T-helper 2 cell treated with Interferon-gamma antibody and Interleukin-4, amounts not matched to agents 5 μg/mL and 100 μg/mL, for 36 hours (primary cell): Measurements from ENCODE around the gene RABGEF1.
"Not testable (repeated sequence)": the region's sequence is repeated elsewhere in the genome, so short reads cannot be mapped to it uniquely, and the experiment has no call there.

Experiments
- DNase-seq: peaks from one replicate; pipeline ENCODE4 v3.0.0; 2021; ENCODE audit warnings: low spot score
- H3K27ac Mint-ChIP-seq: one replicate; pipeline ENCODE4 v1.8.0; 2021; ENCODE audit warnings: mild to moderate bottlenecking, mixed read lengths
- H3K27me3 Mint-ChIP-seq: one replicate; pipeline ENCODE4 v1.8.0; 2021; ENCODE audit warnings: low read depth, mixed read lengths
- H3K36me3 Mint-ChIP-seq: one replicate; pipeline ENCODE4 v1.8.0; 2021; ENCODE audit warnings: low read depth, mixed read lengths
- H3K4me1 Mint-ChIP-seq: one replicate; pipeline ENCODE4 v1.8.0; 2021; ENCODE audit warnings: low read depth, mixed read lengths
- H3K4me3 Mint-ChIP-seq: one replicate; pipeline ENCODE4 v1.8.0; 2022; ENCODE audit warnings: mild to moderate bottlenecking, moderate library complexity, mixed read lengths
- H3K9me3 Mint-ChIP-seq: one replicate; pipeline ENCODE4 v1.8.0; 2021; ENCODE audit warnings: mixed read lengths

The RABGEF1 gene

GRCh38 chr7:66740302-66740979 lies at the start of gene RABGEF1:
TSS of gene RABGEF1 (plus strand) at chr7:66740733. CDS start at chr7:66771900, 31,167 bp downstream.
- H3K4me1 Mint-ChIP-seq = peaks cover 11% of the 10 kb centered on the region
- H3K4me3 Mint-ChIP-seq = peak within 1 kb of the TSS; percentile 96
- peak within 1 kb of the TSS; percentile 96 for H3K27ac Mint-ChIP-seq
- peaks cover 11% of the 10 kb centered on the region for H3K9me3 Mint-ChIP-seq
- DNase-seq = peak; percentile 97
- peaks cover 21% of the 10 kb centered on the region for H3K36me3 Mint-ChIP-seq
- no peaks in the 10 kb centered on the region for H3K27me3 Mint-ChIP-seq

DNA sequence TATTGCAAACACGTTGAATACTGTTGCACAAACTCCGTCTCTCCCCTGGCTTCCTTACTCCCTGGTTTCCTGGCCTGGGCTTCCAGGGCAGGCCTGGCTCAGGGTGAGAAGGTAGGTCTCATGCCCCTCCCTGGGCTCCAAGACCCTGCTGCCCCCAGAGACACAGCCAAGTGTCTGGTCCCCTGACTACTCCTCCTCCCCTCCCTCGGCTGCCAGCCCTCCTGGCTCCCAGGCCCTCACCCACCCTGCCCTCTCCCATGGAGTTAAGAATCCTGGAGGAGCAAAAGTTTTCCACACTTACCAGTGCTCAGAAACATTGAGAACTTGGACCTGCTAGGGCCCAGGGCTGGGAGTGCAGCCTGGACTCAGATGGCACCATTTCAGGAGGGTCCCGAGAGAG lies 47.2 kb upstream of the RABGEF1 start:
- peaks cover 2% of the 10 kb centered on the region for H3K36me3 Mint-ChIP-seq
- H3K9me3 Mint-ChIP-seq = peaks cover 3% of the 10 kb centered on the region
- no peaks in the 10 kb centered on the region for H3K4me1 Mint-ChIP-seq
- H3K27me3 Mint-ChIP-seq = no peaks in the 10 kb centered on the region
- DNase-seq = no peak
- H3K4me3 Mint-ChIP-seq = no peak overlapping the region
- H3K27ac Mint-ChIP-seq = no peak overlapping the region

DNA sequence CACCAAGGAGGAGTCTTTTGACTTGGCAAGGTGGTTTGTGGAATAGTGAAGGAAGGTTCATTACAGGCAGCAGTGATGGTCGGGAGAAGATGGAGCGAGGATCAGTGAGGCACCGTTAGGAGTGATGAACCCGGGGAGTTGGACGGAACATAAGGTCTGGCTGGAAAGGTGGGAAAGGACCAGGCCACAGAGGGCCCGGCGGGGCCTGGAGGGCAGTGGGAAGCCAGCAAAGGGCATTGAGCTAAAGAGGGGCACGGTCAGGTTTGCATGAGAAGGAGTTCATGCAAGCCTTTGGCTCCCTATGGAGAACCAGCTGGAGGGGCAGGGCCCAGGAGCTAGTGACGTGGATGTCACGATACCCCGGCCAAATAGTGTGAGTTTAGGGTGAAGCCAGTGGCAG lies 46.2 kb upstream of the RABGEF1 start:
- no peaks in the 10 kb centered on the region for H3K27me3 Mint-ChIP-seq
- DNase-seq = no peak
- H3K4me3 Mint-ChIP-seq = no peak overlapping the region
- no peak overlapping the region for H3K27ac Mint-ChIP-seq
- H3K4me1 Mint-ChIP-seq = no peaks in the 10 kb centered on the region
- H3K9me3 Mint-ChIP-seq = no peaks in the 10 kb centered on the region
- no peaks in the 10 kb centered on the region for H3K36me3 Mint-ChIP-seq

DNA sequence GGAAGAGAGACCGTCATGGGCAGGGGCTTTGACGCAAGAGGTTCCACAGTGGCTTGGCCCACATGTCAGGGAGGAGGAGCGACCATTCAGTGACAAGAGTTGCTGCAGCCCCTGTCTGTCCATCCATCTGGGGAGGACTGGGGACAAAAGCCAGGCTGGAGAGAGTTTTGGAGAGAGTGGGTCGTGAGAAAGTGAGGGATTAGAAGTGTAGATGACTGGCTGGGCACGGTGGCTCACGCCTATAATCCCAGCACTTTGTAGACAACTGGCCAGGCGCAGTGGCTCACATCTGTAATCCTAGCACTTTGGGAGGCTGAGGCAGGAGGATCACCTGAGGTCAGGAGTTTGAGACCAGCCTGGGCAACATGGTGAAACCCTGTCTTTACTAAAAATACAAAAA lies 45.1 kb upstream of the RABGEF1 start:
- not testable (repeated sequence) for DNase-seq, H3K36me3 Mint-ChIP-seq, H3K27me3 Mint-ChIP-seq, H3K27ac Mint-ChIP-seq, H3K4me1 Mint-ChIP-seq, H3K9me3 Mint-ChIP-seq, H3K4me3 Mint-ChIP-seq

- H3K9me3 Mint-ChIP-seq, H3K27me3 Mint-ChIP-seq, H3K36me3 Mint-ChIP-seq, DNase-seq, H3K4me1 Mint-ChIP-seq, H3K4me3 Mint-ChIP-seq, H3K27ac Mint-ChIP-seq: not testable (repeated sequence)
Measured at GRCh38 chr7:66696134-66696533, 44.4 kb upstream of the RABGEF1 start.

DNA sequence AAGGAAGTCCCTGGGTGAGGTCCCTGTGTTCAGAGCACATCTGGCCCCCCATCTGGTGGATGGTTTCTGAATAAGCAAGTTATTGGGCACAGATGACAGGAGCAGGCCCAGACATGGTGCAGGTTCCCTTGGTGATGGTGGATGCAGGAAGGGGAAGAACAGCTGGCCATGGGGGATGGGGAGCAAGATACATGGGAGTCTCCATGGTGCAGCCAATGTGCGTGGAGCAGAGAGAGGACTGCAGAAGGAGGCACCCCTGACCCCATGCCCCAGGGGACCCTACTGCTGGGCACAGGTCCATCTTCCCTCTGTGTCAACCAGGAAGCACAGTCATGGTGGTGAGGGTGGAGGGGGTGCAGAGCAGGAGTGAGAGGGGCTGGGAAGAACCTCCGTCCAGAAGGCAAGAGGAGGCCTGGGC lies 43.8 kb upstream of the RABGEF1 start:
- Mint-ChIP-seq H3K36me3 (no peaks in the 10 kb centered on the region), H3K9me3 (no peaks in the 10 kb centered on the region), H3K4me3 (no peak overlapping the region), H3K27me3 (no peaks in the 10 kb centered on the region), H3K4me1 (no peaks in the 10 kb centered on the region), H3K27ac (no peak overlapping the region)
- no peak for DNase-seq

DNA sequence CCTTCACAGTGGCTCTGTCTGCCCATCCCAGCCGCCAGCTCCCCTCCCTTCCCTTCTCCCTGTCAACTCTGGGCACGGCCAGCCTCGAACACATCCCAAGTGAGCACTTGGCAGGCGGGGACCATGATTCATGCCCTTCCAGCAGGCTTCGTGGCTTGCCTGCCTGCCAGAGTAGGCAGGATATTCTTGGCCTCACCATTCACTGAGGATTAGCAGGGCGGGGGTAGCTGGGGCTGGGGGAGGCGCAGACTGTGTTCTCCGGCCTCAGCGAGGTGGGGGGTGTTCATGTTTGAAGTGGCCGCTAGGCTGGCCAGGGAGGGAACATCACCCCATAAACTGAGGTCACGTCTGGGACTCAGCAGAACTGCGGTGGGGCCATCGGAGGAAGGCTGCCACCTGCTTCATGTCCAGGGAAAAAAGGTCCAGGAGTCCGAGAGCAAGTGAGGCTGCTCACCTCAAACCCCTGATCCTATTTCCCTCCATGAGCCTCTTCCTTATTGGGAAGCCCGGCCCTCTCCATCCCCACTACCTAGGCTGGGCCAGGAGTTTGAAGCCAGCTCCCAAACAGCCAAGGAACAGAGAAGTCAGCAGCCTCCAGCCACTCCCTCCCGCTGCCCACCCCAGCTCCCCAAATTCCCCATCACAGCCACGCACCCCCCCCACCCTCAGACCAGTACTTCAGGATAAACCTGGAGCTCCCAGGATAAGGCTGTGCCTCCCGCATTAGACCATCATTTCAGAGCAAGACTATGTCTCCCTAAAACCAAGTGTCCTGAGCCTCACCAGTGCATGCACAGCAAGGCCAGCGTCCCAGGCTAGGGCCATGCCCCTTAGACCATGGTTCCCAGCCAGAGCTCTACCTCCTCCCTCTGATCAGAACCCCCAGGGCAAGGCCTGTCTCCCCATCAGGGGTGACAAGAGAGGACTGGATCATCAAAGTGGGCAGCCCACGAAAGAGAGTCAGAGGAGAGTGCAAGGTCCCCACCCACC lies 42.8 kb upstream of the RABGEF1 start:
- DNase-seq = no peak
- Mint-ChIP-seq H3K9me3 (no peaks in the 10 kb centered on the region), H3K27ac (no peak overlapping the region), H3K27me3 (no peaks in the 10 kb centered on the region), H3K4me1 (no peaks in the 10 kb centered on the region), H3K4me3 (no peak overlapping the region), H3K36me3 (no peaks in the 10 kb centered on the region)

GRCh38 chr7:66698652-66699205 lies 41.8 kb upstream of the RABGEF1 start:
- Mint-ChIP-seq H3K27ac (no peak overlapping the region), H3K4me3 (no peak overlapping the region), H3K27me3 (no peaks in the 10 kb centered on the region), H3K9me3 (no peaks in the 10 kb centered on the region), H3K36me3 (no peaks in the 10 kb centered on the region), H3K4me1 (no peaks in the 10 kb centered on the region)
- DNase-seq = no peak

DNA sequence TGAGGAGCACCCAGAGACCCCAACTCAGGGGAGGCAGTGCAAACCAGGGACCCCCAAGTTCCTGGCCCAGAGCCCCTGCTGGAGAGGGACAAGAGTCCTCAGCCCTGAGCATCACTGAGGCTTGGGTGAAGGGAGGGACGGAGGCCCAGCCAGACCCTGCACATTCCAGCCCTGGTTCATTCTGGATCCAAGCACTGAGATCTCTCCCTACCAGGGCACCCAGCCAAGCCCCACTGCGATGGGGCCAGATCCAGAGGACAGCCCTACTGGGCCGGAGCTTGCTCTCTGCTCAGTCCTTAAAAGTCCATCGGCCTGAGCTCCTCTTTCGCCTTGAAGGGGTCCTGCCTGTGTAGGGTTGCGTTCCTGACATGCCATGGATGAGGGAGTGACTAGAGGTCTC lies 40.5 kb upstream of the RABGEF1 start:
- no peak overlapping the region for H3K27ac Mint-ChIP-seq
- no peaks in the 10 kb centered on the region for H3K36me3 Mint-ChIP-seq
- no peaks in the 10 kb centered on the region for H3K4me1 Mint-ChIP-seq
- no peak for DNase-seq
- H3K4me3 Mint-ChIP-seq = no peak overlapping the region
- H3K9me3 Mint-ChIP-seq = no peaks in the 10 kb centered on the region
- no peaks in the 10 kb centered on the region for H3K27me3 Mint-ChIP-seq

GRCh38 chr7:66700633-66701131 lies 39.9 kb upstream of the RABGEF1 start:
- Mint-ChIP-seq H3K27ac (no peak overlapping the region), H3K4me1 (no peaks in the 10 kb centered on the region), H3K36me3 (no peaks in the 10 kb centered on the region), H3K4me3 (no peak overlapping the region), H3K9me3 (no peaks in the 10 kb centered on the region), H3K27me3 (no peaks in the 10 kb centered on the region)
- DNase-seq = no peak

DNA sequence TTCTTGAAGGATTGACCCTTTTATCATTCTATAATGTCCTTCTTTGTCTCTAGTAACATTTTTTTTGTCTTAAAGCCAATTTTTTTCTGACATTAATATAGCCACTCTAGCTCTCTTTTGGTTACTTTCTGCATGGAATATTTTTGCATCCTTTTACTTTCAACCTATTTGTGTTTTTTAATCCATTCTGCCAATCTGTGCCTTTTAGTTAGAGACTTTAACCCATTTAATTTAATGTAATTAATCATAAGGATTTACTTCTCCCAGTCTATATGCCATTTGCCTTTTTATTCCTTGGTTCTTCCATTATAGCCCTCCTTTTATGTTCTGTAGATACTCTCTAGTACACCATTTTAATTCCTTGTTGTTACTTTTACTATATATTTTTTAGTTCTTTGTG lies 32.7 kb upstream of the RABGEF1 start:
- no peak overlapping the region for H3K27ac Mint-ChIP-seq
- H3K36me3 Mint-ChIP-seq = peaks cover 2% of the 10 kb centered on the region

GRCh38 chr7:66710752-66711151 lies 29.8 kb upstream of the RABGEF1 start:
- H3K27me3 Mint-ChIP-seq, H3K27ac Mint-ChIP-seq, DNase-seq, H3K4me1 Mint-ChIP-seq, H3K4me3 Mint-ChIP-seq: not testable (repeated sequence)
- Mint-ChIP-seq H3K36me3 (peaks cover 21% of the 10 kb centered on the region), H3K9me3 (peaks cover 23% of the 10 kb centered on the region)

More for the DNA sequence above, 32.7 kb upstream of the RABGEF1 start:
- no peak overlapping the region for H3K4me3 Mint-ChIP-seq
- no peaks in the 10 kb centered on the region for H3K27me3 Mint-ChIP-seq
- H3K4me1 Mint-ChIP-seq = no peaks in the 10 kb centered on the region
- peaks cover 5% of the 10 kb centered on the region for H3K9me3 Mint-ChIP-seq
- DNase-seq = no peak

GRCh38 chr7:66713687-66714086 lies 26.8 kb upstream of the RABGEF1 start:
- DNase-seq = no peak
- H3K4me1 Mint-ChIP-seq = no peaks in the 10 kb centered on the region
- no peaks in the 10 kb centered on the region for H3K27me3 Mint-ChIP-seq
- peaks cover 19% of the 10 kb centered on the region for H3K36me3 Mint-ChIP-seq
- H3K9me3 Mint-ChIP-seq = peaks cover 17% of the 10 kb centered on the region
- H3K4me3 Mint-ChIP-seq = no peak overlapping the region
- no peak overlapping the region for H3K27ac Mint-ChIP-seq

DNA sequence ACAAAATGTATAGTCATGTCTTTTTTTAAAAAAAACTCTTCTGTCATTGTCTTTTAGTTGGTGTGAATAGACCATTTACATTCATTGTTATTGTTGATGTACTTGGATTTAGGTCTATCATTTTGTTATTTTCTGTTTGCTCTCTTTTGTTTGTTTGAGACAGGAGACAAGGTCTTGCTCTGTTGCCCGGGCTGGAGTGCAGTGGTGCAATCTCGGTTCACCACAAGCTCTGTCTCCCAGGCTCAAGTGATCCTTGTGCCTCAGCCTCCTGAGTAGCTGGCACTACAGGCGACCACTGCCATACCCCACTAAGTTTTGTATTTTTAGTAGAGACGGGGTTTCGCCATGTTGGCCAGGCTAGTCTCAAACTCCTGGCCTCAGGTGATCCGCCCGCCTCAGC lies 23.9 kb upstream of the RABGEF1 start:
- peaks cover 19% of the 10 kb centered on the region for H3K36me3 Mint-ChIP-seq
- not testable (repeated sequence) for H3K27me3 Mint-ChIP-seq, H3K4me3 Mint-ChIP-seq, H3K27ac Mint-ChIP-seq, H3K4me1 Mint-ChIP-seq, DNase-seq
- H3K9me3 Mint-ChIP-seq = peaks cover 20% of the 10 kb centered on the region
